HG02840 (cell line): ENCODE measurements around the gene ATP13A5.

Experiments used
- ATAC-seq: cut with Tn5 transposase; IDR thresholded peaks from one replicate; pipeline ENCODE4 v1.9.1; 2021; ENCODE audit warnings: mild to moderate bottlenecking, moderate library complexity, moderate number of reproducible peaks; ENCODE audit not compliant: unreplicated experiment, low FRiP score

Gene ATP13A5

DNA sequence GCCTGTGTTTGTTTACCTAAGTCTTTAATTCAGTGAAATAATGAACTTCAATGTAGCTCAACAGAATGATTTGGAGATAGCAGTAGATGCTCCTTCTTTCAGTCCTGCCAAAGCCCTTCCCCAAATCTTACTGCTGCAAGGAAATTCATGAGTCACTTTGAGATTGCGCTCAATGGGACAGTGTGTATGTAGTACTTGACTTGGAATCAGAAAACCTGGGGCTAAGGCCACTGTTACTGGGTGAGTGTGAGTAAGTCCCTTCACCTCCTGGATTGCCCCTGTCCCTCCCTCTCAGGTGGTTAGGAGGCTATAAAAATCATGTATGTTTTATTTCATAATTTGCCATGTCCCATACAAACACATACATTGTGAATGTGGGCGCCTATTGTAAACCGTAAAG, 29.9 kb downstream of the ATP13A5 start:
- no peak for ATAC-seq

DNA sequence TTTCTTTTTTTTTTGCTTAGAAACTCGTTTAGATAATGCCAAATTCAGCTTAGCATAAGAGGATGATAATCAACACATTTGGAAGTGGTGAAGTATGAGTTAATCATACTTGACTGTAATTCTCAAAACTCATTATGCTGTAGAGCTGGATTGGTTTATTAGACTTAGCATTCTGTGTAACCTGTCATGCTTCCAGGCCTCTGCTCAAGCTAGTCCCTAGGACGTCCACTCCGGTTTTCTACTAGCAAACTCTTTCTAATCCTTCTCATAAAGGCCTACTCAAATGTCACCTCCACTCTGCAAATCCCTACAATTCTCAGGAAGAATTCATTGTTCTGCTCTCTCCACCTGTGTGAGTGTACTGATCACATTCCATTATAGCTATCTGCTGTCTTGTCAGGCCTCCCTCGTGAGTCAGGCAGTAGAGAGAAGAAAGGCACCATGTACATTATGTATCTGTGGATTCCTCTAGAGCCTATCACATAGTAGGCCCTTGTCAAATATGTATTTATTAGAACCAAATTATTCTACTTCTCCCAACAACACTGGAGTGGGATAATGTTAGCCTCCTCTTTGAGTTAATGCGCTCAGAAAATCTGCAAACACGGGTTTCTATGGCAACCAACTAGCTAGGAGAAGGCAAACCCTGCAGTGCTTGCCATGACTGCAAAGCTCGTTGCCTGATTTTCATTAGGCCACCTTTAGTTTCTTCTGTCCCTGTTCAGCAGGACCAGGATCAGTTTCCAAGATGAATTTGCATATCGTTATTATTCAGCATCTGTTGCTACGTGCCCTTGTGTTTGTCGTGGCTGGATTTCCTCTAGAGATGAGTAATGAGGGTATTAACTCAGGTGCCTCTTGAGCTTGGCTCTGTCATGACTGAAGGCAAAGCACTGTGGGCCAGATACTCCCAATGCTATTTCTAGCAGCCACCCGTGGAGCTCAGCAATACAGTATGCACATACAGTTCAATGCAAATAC, 30.7 kb downstream of the ATP13A5 start:
- ATAC-seq, result no peak

DNA sequence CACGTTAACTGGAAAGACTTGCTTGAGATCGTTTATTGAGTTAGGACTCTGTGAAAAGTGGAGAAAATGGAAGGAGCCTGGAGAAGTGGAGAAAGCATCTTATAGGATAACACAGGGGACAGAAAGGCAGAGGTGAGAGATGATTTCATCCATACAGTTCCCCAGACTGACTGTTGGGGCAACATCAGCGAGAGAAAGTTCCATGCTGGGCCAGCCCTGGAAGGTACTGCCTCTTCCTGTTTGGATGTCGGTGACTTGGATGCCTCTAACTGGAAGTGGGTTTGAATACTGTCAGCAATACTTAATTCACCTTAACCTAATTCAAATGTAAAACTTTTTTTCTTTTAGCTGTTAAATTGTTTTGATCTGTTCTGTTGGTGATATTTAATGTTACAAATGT, 32.3 kb downstream of the ATP13A5 start:
- ATAC-seq, result no peak

DNA sequence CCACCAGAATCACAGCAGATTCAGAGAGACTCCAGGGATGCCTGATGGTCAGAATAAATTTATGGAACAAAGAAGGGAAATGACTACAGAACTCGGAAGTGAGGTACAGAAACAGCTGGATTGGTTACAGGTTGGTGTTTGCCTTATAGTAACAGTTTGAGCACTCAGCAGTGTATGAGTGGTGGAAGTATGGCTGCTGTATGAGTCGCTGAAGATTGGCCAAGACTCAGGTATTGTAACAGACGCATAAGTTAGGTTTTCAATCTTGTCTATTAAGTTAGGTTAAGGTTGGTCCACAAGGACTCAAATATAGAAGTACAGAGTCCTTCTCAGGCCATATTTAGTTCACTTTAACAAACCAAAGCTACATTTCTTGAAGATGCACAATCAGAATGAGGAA, 33.1 kb downstream of the ATP13A5 start:
- ATAC-seq, result no peak

DNA sequence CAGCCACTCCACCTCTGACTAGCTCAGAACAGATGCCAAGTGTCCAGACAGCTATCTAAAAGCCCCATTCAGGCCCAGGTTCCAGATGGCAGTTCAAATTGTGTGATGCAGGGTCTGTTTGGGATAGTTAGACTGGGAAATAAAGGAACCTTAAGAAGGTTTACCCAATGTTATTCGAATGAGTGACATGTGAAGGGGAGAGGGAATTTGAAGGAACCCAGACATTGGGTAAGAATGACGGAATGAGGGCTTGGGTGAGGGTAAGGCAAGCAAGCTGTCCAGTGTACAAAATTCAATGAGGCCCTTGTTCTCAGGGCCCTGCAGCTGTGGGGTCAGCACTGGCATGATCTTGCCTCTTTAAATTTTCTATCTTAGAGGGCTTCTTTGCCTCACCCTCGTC, 34.1 kb downstream of the ATP13A5 start:
- ATAC-seq, result no peak

DNA sequence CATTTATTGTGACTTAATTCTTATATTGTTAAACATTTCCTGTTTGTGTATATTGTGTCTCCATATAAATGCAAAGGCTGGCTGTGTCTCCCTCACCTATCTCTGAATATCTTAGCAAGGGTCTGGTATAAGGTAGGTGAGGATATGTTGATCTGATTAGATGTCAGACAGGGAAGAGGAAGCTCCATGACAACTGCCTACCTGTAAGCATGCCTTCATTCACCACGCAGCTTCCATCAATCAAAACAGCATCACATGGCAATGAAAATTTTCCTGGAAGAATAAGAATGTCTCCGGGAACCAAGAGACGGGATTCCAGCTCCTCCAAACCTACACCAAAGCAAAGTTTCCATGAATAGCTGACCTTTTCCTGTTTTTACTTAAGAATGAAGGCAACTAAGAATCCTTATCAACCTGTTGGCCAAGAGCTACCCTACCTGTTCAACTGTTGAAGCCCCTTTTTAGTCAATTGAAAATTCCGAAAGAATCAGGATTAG, 34.8 kb downstream of the ATP13A5 start:
- ATAC-seq, result no peak

DNA sequence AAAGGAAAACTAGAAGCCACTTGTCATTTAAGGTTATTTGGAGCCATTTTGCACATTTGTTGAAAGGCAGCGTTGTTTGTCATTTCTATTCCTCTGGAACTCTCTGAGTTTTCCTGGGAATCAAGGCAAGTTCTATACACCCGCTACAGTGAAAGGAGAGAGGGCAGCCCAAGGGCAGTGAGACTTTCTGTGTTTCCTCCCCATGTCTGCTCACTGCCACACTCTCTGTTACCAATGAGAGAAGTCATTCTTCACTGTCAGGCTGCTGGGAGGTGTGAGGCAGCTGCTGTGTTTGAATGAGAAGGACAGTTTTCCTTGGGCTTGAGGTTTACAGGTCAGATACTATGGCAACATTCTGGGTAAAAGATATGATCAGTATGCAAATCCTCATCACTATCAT, 36.0 kb downstream of the ATP13A5 start:
- ATAC-seq, result no peak

DNA sequence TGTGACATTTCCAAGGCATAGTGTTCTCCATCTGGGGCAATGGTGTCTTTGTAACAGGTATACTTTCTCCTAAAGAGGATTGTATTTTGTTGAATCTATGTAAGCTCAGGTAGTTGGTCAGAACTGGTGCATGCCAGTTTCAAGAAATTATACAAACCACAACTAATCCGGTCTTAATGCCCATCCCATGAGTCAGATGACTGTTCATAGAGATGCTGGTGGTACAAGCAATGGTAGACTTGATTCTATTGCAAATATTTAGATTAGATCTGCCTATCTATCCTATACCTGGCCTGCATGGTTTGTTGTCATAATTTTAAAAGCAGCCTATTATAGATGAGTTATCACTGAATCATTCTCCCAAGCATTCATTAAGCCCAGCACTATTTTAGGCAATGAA, 43.5 kb downstream of the ATP13A5 start:
- ATAC-seq, result no peak

DNA sequence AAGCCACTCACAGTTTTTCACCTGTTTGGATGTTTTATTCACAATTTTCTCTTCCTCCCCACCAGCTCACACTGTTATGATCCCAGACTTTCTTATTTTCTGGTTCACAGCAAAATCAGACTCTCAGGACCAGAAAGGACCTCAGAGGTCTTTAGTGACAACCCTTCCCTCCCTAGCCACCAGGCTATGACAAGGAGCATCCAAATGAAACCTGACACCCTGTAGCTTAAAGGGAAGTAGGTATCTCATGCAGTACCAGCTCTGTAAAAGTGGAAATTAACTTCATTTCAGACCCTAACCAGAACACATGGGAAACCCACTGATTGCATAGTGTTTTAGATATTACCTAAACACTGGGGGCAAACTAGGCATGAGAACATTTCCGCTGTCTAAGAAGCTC, 45.3 kb downstream of the ATP13A5 start:
- ATAC-seq, result no peak

DNA sequence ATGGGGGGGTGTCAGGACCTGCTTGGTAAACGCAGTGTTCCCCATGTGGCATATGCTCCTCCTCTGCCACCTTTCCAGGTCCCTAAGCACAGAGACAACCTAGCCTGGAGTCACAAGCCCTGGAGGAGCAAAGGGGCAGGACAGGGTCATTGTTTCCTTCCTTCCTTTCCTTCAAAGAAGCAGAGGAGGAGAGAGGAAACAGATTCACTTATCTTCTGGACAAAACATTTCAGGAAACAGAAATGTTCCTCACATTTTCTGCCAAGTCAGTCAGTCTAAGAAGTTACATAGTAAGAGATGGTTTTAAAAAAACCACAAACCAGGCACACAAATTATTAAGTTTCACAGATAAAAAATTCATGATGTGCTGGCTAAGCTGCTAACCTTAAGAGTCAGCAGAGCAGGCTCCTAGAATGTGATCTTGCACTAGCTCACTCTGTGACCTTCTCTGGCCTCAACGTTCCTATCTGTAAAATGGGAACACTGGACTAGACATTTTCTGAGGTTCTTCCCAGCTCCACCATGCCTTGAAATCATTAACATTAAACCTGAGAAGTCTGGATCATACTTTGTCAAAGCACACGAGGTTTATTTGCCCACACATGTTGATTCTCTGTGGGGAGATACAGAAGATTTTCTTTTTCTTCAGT, 47.9 kb downstream of the ATP13A5 start:
- no peak for ATAC-seq

DNA sequence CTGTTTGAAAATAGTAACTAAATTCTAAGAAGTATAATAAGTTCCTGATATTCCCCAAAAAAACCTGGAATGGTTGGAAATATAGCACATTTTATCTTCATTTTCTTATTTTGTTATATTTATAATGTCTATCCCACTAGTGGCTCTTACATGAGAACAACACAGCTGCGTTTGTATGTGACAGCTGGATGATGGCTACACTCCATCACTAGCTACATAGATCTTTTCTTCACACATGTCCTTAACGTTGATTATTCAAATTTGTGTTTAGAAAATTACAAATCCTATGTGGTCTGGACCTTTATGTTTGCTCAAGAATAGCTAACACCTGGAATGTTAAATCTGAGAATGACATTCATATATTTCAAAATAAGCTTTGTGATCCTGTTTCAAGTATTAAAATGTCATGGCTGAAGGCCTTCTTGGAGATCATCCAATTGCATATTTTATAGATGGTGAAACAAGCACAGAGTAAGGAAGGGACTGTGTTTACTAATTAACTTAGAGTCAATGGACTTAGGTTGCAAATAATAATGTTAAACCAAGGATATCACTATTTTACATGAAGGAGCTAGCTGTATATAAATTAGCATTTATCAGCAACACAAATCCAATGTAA, 60.8 kb downstream of the ATP13A5 start:
- no peak for ATAC-seq

DNA sequence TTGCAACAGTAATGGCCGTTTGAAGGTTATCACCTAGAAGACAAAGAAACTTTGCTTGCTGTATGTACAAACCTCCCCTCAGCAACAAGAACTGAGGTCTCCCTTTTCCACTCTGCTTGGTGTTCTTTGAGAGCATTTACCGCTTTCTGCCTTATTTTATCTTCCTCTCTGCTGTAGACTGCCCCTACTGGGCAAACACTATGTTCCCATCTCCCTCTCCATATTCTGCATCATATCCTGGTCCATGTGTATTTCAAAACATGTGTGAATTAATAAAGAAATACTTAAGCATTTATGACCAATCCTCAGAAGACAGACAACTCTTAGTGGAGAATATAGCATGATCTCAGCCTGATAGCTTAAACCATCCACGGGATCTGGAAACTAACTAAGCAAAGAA, 64.4 kb downstream of the ATP13A5 start:
- no peak for ATAC-seq

DNA sequence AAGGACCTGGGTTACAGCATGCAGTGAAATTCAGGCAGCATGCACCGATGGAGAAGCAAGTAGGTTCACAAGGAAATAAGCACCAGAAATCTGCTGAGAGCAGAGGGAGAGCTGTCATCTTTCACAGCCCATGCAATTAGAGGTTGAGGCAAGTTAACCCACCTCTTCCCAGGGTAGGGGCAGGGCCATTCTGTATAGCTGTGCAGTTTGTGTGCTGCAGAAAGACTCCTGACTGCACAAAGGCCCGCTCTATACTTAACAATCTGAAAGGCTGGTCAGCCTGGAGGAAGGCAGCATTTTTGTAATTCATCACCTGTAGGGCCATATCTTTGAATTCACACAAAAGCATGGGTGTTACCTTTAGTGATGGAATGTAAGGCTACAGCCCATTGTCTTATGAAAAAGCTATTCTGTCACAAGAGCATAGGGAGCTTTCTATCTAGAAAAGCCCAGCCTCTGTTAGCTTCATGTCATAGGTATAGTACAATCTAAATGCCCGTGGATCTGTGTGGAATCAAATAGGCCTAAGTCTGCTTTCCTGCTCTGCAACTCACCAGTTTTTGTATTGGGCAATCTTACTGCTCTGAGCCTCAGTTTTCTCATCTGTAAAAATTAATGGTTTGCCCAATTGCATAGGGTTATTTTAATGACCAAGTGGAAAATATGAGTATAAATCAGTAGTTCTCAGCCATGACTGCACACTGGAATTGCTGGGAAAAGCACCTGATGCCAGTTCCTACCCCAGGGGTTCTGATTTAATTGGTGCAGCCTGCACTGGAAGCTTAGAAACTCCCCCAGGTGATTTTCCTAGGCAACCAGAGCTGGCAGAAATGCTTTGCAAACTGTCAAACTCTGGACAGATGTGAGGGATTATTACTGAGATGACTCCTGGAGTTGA, 65.2 kb downstream of the ATP13A5 start:
- ATAC-seq, result no peak

DNA sequence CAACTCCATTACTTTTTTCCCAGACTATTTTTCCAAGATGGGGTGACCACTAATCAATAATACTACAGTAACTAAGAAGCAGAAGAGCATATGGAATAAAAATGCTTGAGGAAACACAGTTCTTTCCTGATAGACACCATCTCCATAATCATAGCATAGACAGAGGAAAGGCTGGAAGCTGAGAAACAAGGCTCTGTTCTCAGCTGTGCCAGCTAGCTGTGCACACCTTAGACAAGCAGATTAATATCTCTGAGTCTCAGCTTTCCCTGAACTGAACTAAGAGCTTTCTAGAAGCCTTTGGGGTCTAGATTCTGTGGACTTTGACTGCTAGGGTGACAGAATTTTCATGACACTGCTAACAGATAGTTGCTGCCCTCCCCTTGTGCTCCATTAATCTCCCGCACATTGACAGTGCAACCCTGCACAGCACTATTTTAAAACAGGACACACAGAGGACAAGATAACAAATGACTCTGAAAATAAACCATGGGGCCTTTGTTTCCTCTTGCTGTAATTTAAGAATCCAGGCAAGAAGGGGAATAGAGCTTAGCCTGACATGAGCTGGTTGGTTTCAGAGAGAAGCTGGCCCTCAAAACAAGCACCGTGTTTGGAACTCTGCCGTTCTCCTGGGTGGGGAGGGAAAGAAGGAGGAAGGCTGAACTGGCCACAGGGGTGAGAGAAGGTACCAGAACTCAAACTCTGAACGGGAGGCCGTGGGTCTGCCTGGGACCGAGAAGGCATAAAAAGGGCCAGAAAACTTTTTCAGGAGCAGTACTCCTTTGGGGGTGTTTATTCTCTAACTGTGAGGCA, 67.4 kb downstream of the ATP13A5 start:
- ATAC-seq, result no peak

DNA sequence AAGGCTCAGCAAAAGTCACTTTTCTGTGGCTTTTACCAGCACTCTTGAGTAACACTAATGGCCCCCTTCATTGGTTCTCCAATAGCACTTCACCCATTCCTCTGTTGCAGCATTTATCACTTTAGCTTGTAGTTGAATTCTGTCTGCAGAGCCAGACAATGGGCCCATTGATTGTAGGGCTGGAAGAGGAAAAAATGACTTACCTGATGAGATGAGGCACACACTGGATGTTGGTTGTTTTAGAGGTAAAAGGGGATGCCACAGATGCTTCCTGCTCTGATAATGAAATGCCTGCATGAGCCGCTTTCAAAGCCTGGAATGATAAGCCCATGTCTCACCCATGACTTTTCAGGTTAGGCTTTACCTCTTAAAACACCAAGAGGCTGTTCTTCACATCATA, 73.2 kb downstream of the ATP13A5 start:
- no peak for ATAC-seq

DNA sequence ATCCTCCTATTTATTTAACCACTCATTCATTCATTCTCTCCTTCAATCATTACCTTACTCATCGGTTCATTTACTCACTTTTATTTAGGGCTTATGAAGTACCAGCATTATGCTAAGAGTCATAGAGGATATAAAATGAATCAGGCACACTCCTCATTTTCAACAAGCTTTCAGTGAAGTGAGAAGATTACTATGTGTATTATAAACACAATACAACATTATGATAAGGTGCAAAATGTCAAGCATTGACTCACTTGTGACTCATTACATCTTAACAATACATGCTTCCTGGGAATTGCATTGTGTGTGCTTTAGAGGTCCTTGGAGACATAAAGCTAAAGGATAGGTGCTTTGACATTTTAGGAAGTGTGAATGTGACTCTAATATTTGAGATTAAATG, 77.1 kb downstream of the ATP13A5 start:
- ATAC-seq, result no peak

DNA sequence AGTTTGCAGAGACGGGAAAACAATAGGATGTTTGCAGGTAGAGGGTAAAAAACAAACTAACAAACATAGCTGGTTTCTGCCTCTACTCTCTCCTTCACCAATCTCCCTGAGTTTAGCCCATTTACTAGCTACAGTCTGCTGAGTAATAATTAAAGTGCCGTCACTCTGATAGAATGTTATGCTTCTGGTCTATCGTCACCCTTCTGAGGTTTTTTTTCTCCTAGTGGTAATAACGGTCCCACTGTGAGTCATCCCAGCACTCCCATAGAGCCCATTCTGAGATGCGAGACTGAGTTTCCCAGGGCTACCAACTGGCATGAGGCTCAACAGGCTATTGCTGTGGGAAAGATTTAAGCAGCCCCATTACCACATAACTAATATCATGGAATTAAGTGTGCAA, 81.1 kb downstream of the ATP13A5 start:
- no peak for ATAC-seq

DNA sequence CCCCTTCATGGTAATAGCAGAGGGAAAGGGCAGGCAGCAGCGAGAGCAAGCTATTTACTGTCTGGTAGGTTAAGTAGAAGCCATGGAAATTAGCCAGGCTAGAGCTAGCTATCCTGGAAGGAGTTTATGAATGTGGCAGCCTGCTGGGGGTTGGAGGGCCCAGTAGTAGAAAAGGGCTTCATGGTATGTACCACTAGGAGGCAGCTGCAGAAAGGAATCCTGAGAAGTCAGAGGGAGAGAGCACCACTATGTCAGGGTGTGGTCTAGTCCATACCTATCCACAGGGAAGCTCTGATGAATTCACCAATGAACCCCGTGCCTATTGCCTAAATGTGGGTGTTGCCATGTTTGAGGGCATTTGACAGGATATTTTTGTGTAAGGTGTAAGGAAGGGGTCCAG, 82.6 kb downstream of the ATP13A5 start:
- no peak for ATAC-seq

DNA sequence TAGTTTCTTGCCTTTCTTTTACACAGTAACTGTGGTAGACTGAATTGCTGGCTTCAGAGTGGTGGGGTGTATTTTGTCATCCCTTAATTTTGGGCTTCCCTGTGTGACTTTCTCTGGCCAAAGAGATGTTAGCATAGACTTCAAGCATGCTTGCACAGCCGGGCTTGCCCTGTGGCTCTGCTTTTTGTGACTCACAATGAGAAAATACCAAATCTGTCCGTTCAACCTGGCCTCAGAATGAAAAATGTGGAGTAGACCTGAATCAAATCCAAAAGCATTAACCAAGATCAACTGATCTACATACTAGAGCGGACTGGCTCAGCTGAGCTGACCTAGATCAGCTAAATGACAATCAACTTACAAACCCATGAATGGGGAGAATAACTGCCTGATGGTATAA, 86.2 kb downstream of the ATP13A5 start:
- ATAC-seq, result no peak
